PC-3 (cell line): ENCODE measurements around the gene IL32. TPM values are rescaled to one million over a fixed set of nuclear protein-coding genes. Genes with fewer than 3 reads are reported as not detected.
"Not testable (repeated sequence)": the region's sequence is repeated elsewhere in the genome, so short reads cannot be mapped to it uniquely, and the experiment has no call there.

Source experiments
- ATAC-seq: fragments of 200-7000 bp; cut with Tn5 transposase; 2 replicates; pipeline ENCODE4 v1.9.1; 2020; ENCODE audit warnings: mild to moderate bottlenecking, moderate library complexity
- BruUV-seq: library from RNA; stranded (reverse); fragments of 400-500 nt; replicated peaks from 2 replicates; lab custom pipeline; 2021; lab: Mats Ljungman, UMichigan
- CTCF ChIA-PET: fragments of 300-600 bp; sonication (Branson Sonifier 250); formaldehyde crosslinking; loops from one replicate; lab custom pipeline; 2022; ENCODE audit warnings: antibody characterized with exemption; lab: Charles Lee
- POLR2A ChIA-PET: fragments of 300-600 bp; sonication (Branson Sonifier 250); formaldehyde crosslinking; loops from one replicate; lab custom pipeline; 2022; ENCODE audit warnings: antibody characterized with exemption; ENCODE audit not compliant: unreplicated experiment; lab: Charles Lee
- DNase-seq: peaks from one replicate; pipeline ENCODE4 v3.0.0-alpha.2; 2015
- H2AFZ ChIP-seq: fragments of 300-600 bp; sonication (generic); 2 replicates; pipeline ENCODE4 v1.6.0; 2016; ENCODE audit warnings: antibody characterized with exemption, low read length
- H3F3A ChIP-seq: fragments of 300-600 bp; sonication (generic); one replicate; pipeline ENCODE4 v1.6.0; 2017; ENCODE audit warnings: antibody characterized with exemption, low read length, control low read depth, mild to moderate bottlenecking; ENCODE audit not compliant: unreplicated experiment
- H3K27ac ChIP-seq: fragments of 300-600 bp; sonication (generic); 2 replicates; pipeline ENCODE4 v1.5.1; 2016; ENCODE audit warnings: mild to moderate bottlenecking, low read length
- H3K27me3 ChIP-seq: fragments of 300-600 bp; sonication (generic); 2 replicates; pipeline ENCODE4 v1.6.1; 2016; ENCODE audit warnings: low read length, mixed read lengths
- H3K36me3 ChIP-seq: fragments of 300-600 bp; sonication (generic); 2 replicates; pipeline ENCODE4 v1.6.1; 2016; ENCODE audit warnings: low read depth, mixed run types, low read length, mixed read lengths
- H3K4me1 ChIP-seq: fragments of 300-600 bp; sonication (generic); 2 replicates; pipeline ENCODE4 v1.5.1; 2016; ENCODE audit warnings: low read length; ENCODE audit not compliant: insufficient read depth
- H3K4me2 ChIP-seq: fragments of 300-600 bp; sonication (generic); 2 replicates; pipeline ENCODE4 v1.6.0; 2016; ENCODE audit warnings: low read length
- H3K4me3 ChIP-seq: fragments of 300-600 bp; sonication (generic); 2 replicates; pipeline ENCODE4 v1.5.1; 2016; ENCODE audit warnings: mild to moderate bottlenecking, low read length, mixed read lengths
- H3K79me2 ChIP-seq: fragments of 300-600 bp; sonication (generic); 2 replicates; pipeline ENCODE4 v1.6.1; 2017; ENCODE audit warnings: low read length, mixed read lengths
- H3K9ac ChIP-seq: fragments of 300-600 bp; sonication (generic); 2 replicates; pipeline ENCODE4 v1.6.0; 2016; ENCODE audit warnings: mild to moderate bottlenecking, low read length
- H3K9me2 ChIP-seq: fragments of 300-600 bp; sonication (generic); replicated peaks from 2 replicates; pipeline ENCODE4 v1.6.1; 2016; ENCODE audit warnings: mixed run types, low read length, mixed read lengths
- H3K9me3 ChIP-seq: fragments of 300-600 bp; sonication (generic); 2 replicates; pipeline ENCODE4 v1.6.1; 2016; ENCODE audit warnings: low read length, mixed read lengths
- H4K20me1 ChIP-seq: fragments of 300-600 bp; sonication (generic); 2 replicates; pipeline ENCODE4 v1.6.1; 2016; ENCODE audit warnings: low read length, mixed read lengths
- EZH2 ChIP-seq: fragments of 300-600 bp; sonication (generic); IDR thresholded peaks from one replicate; pipeline ENCODE4 v1.6.1; 2017; ENCODE audit warnings: antibody characterized with exemption, mild to moderate bottlenecking, low read length; ENCODE audit not compliant: unreplicated experiment
- EZH2phosphoT487 ChIP-seq: fragments of 300-600 bp; sonication (generic); IDR thresholded peaks from 2 replicates; pipeline ENCODE4 v1.6.1; 2018; ENCODE audit warnings: mild to moderate bottlenecking, antibody characterized with exemption, low read length, borderline replicate concordance
- intact Hi-C: fragments of 100-400 bp; cut with micrococcal nuclease; formaldehyde crosslinking; loops from 2 replicates; pipeline ENCODE4 v1.9.0; 2023
- total RNA-seq: library from RNA; depleted of rRNA; stranded (reverse); fragments of >200 nt; gene quantifications from 2 replicates; pipeline ENCODE4 v1.2.3, GENCODE V29; 2014
- TF ChIP-seq, protein P1 (sequence below): fragments of 300-600 bp; sonication (generic); conservative IDR thresholded peaks from 2 replicates; pipeline ENCODE4 v1.5.1; 2017; ENCODE audit warnings: antibody characterized with exemption, low read depth, mild to moderate bottlenecking, low read length

Gene IL32
- total RNA-seq, 1 experiment from 2014 or later: 8.8 TPM

DNA sequence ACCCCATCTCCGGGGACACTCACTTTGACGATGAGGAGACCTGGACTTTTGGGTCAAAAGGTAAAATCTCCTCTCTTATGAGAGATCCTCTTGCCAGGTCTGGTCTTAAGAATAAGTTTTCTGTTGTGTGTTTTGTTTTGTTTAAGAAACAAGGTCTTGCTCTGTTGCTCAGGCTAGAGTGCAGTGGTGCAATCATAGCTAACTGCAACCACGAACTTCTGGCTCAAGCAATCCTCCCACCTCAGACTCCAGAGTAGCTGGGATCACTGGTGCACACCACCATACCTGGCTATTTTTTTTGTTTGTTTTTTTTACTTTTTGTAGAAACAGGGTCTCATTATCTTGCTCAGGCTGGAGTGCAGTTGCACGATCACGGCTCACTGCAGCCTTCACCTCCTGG, 15.0 kb upstream of the IL32 start:
- POLR2A ChIA-PET: no interaction called here
- peaks cover 3% of the 10 kb centered on the region; the same call in 1 of the 2 replicates for H3K27me3 ChIP-seq
- H3K27ac ChIP-seq: no peak overlapping the region
- H3K9ac ChIP-seq: no peak overlapping the region
- H3K4me2 ChIP-seq: no peak overlapping the region
- no peaks in the 10 kb centered on the region for H3K9me3 ChIP-seq
- no peaks in the 10 kb centered on the region for H3F3A ChIP-seq
- no TSS peak for BruUV-seq
- ATAC-seq: no peak
- TF ChIP-seq EZH2phosphoT487 (no peak), EZH2 (no peak)
- TF ChIP-seq, protein P1, sequence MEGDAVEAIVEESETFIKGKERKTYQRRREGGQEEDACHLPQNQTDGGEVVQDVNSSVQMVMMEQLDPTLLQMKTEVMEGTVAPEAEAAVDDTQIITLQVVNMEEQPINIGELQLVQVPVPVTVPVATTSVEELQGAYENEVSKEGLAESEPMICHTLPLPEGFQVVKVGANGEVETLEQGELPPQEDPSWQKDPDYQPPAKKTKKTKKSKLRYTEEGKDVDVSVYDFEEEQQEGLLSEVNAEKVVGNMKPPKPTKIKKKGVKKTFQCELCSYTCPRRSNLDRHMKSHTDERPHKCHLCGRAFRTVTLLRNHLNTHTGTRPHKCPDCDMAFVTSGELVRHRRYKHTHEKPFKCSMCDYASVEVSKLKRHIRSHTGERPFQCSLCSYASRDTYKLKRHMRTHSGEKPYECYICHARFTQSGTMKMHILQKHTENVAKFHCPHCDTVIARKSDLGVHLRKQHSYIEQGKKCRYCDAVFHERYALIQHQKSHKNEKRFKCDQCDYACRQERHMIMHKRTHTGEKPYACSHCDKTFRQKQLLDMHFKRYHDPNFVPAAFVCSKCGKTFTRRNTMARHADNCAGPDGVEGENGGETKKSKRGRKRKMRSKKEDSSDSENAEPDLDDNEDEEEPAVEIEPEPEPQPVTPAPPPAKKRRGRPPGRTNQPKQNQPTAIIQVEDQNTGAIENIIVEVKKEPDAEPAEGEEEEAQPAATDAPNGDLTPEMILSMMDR: no peak
- H3K79me2 ChIP-seq: no peaks in the 10 kb centered on the region
- no peaks in the 10 kb centered on the region for H4K20me1 ChIP-seq
- no peak overlapping the region for H3K4me3 ChIP-seq
- H3K4me1 ChIP-seq: no peaks in the 10 kb centered on the region
- intact Hi-C loops: no loop called here
- CTCF ChIA-PET: no interaction called here
- no peaks in the 10 kb centered on the region for H3K36me3 ChIP-seq
- DNase-seq: no peak
- H3K9me2 ChIP-seq: no peaks in the 10 kb centered on the region
- H2AFZ ChIP-seq: no peak overlapping the region

DNA sequence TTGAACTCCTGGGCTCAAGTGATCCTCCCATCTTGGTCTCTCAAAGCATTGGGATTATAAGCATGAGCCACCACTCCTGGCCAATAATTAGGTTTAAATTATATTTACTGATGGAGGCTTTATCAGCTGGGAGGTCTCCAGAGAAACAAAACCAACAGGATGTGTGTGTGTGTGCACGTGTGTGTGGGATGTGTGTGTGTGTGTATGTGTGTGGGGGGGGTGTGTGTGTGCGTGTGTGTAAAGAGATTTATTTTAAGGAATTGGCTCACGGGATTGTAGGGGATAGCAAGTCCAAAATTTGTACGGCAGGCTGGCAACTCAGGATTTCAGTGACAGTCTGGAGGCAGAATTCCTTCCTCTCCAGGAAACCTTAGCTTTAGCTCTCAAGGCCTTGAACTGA, 14.4 kb upstream of the IL32 start:
- intact Hi-C loops: no loop called here
- POLR2A ChIA-PET: no interaction called here
- Histone ChIP-seq H3F3A (no peaks in the 10 kb centered on the region), H3K4me1 (no peaks in the 10 kb centered on the region), H3K27me3 (peaks cover 3% of the 10 kb centered on the region; the same call in 1 of the 2 replicates), H3K27ac (no peak overlapping the region), H3K36me3 (no peaks in the 10 kb centered on the region), H3K9me3 (no peaks in the 10 kb centered on the region), H2AFZ (no peak overlapping the region), H3K79me2 (no peaks in the 10 kb centered on the region), H3K4me3 (no peak overlapping the region), H3K9me2 (no peaks in the 10 kb centered on the region), H3K9ac (no peak overlapping the region), H4K20me1 (no peaks in the 10 kb centered on the region), H3K4me2 (no peak overlapping the region)
- DNase-seq (no peak), ATAC-seq (no peak)
- no TSS peak for BruUV-seq
- CTCF ChIA-PET: no interaction called here
- TF ChIP-seq EZH2 (no peak), EZH2phosphoT487 (no peak)
- TF ChIP-seq, protein P1: no peak

DNA sequence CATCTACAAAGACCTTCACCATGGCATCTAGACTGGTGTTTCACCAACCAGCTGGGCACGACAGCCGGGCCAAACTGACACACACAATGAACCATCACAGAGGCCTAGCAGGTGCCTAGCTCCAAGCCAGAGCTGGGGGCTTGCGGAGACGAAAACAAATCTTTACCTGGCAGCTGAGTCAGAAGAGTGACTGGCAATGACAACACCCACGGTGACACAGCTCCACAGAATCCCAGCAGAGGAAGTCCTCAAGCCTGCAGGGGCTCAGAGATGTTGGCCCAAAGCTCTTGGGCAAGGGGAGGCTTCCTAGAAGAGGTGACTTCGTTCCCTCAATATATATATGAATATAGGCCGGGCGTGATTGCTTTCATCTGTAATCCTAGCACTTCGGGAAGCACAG, 13.9 kb upstream of the IL32 start:
- Histone ChIP-seq H3K4me3 (no peak overlapping the region), H3K9ac (no peak overlapping the region), H3K9me2 (no peaks in the 10 kb centered on the region), H3K79me2 (no peaks in the 10 kb centered on the region), H3K27me3 (peaks cover 3% of the 10 kb centered on the region; the same call in 1 of the 2 replicates), H3K36me3 (no peaks in the 10 kb centered on the region), H3K4me1 (no peaks in the 10 kb centered on the region), H3K27ac (no peak overlapping the region), H3K4me2 (no peak overlapping the region), H4K20me1 (no peaks in the 10 kb centered on the region), H3F3A (no peaks in the 10 kb centered on the region), H2AFZ (no peak overlapping the region), H3K9me3 (no peaks in the 10 kb centered on the region)
- DNase-seq: no peak
- ChIA-PET CTCF (no interaction called here), POLR2A (no interaction called here)
- ATAC-seq: no peak
- no TSS peak for BruUV-seq
- TF ChIP-seq EZH2 (no peak), EZH2phosphoT487 (no peak)
- TF ChIP-seq, protein P1: no peak
- intact Hi-C loops: no loop called here

DNA sequence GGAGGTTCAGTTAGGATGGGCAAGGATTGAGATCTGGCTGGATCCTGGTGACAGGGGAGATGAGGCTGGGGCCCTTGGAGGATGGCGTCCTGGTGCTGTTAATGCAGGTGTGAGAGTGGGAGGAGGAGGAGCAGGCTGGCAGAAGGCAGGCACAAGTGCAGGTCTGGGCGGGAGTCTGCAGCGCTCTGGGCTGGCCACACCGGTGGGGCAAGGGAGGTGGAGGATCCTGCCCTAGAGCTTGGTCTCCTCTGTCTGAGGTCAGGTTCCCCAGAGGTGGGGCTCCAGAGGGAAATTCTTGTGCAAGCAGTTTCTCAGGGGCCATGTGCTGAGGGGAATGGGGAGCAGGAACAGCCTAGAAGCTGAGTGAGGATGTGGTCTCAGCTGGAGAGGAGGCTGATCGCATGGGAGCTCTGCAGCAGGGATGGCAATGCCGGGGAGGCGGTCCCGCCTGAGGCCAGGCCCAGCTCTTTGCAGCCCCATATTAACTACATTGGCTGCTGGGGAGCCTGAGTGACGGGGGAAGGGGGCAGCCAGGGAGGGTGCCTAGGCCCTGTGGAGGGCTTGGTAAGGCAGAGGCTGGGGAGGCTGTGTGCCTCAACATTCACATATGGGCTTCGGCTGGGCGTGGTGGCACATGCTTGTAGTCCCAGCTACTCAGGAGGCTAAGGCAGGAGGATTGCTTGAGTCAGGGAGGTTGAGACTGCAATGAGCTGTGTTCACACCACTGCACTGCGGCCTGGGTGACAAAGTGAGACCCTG, 12.7 kb upstream of the IL32 start:
- H3K79me2 ChIP-seq, POLR2A ChIA-PET, H3K27me3 ChIP-seq, H3K27ac ChIP-seq, CTCF ChIA-PET, H3K9me2 ChIP-seq, H3K4me2 ChIP-seq, H3K9me3 ChIP-seq, H3K4me3 ChIP-seq, H3K9ac ChIP-seq, H2AFZ ChIP-seq, ATAC-seq, intact Hi-C loops, H4K20me1 ChIP-seq, H3K4me1 ChIP-seq, H3K36me3 ChIP-seq, BruUV-seq, DNase-seq, H3F3A ChIP-seq: not testable (repeated sequence)
